Vagina (tissue), 2 donors: ENCODE measurements around the gene MBNL2.

Experiments
- CTCF ChIP-seq, 3 experiments: fragments of 450-650 bp in 2 of 3; fragments of 200-600 bp in 1 of 3; sonication (generic) in 1 of 3; IDR thresholded peaks; one replicate each; pipeline ENCODE4 v1.5.1; 2017 to 2019; ENCODE audit warnings: antibody characterized with exemption in 3 of 3, mild to moderate bottlenecking in 2 of 3, moderate library complexity in 2 of 3
- POLR2A ChIP-seq, 2 donors: fragments of 450-650 bp; IDR thresholded peaks; one replicate each; pipeline ENCODE4 v1.6.1; 2017; ENCODE audit warnings: antibody characterized with exemption in 2 of 2, mild to moderate bottlenecking in 2 of 2, moderate library complexity in 2 of 2
- POLR2AphosphoS5 ChIP-seq, 2 donors: sonication (generic); formaldehyde crosslinking; IDR thresholded peaks; one replicate each; pipeline ENCODE4 v1.9.0; 2017; ENCODE audit warnings: antibody characterized with exemption in 2 of 2, mild to moderate bottlenecking in 2 of 2, low read depth in 1 of 2; ENCODE audit not compliant: insufficient read depth in 1 of 2

- TF ChIP-seq CTCF (IDR thresholded peaks at IDR 0.05) (no peak), POLR2AphosphoS5 (IDR thresholded peaks at IDR 0.05; ENCODE audit: insufficient read depth in 1 of 2, low read depth in 1 of 2) (no peak), POLR2A (IDR thresholded peaks at IDR 0.05) (no peak)
Measured at GRCh38 chr13:97346561-97347254, 124.6 kb downstream of the MBNL2 start.
